Parathyroid adenoma (tissue), 2 donors: ENCODE data around the gene OPRL1.

ENCODE experiments used
- H2AFZ ChIP-seq: fragments of 300-600 bp; sonication (generic); one replicate; pipeline ENCODE4 v1.7.0; 2017; ENCODE audit warnings: antibody characterized with exemption, mild to moderate bottlenecking
- H3K27ac ChIP-seq: fragments of 300-600 bp; sonication (generic); one replicate; pipeline ENCODE4 v1.7.0; 2017
- H3K27me3 ChIP-seq: fragments of 300-600 bp; sonication (generic); one replicate; pipeline ENCODE4 v1.7.0; 2017; ENCODE audit warnings: low read length; ENCODE audit not compliant: control insufficient read depth, insufficient read depth
- H3K36me3 ChIP-seq: fragments of 300-600 bp; sonication (generic); one replicate; pipeline ENCODE4 v1.7.0; 2017; ENCODE audit warnings: low read length; ENCODE audit not compliant: control insufficient read depth, insufficient read depth
- H3K4me1 ChIP-seq: fragments of 300-600 bp; sonication (generic); one replicate; pipeline ENCODE4 v1.7.0; 2017; ENCODE audit warnings: control low read depth
- H3K4me2 ChIP-seq: fragments of 300-600 bp; sonication (generic); one replicate; pipeline ENCODE4 v1.7.0; 2017; ENCODE audit warnings: low read length
- H3K4me3 ChIP-seq: fragments of 300-600 bp; sonication (generic); one replicate; pipeline ENCODE4 v1.7.0; 2017; ENCODE audit warnings: low read depth, low read length
- H3K79me2 ChIP-seq: fragments of 300-600 bp; sonication (generic); one replicate; pipeline ENCODE4 v1.7.0; 2017; ENCODE audit warnings: control low read depth
- H3K9ac ChIP-seq: fragments of 300-600 bp; sonication (generic); one replicate; pipeline ENCODE4 v1.7.0; 2017; ENCODE audit warnings: mild to moderate bottlenecking
- H3K9me3 ChIP-seq: fragments of 300-600 bp; sonication (generic); one replicate; pipeline ENCODE4 v1.7.0; 2017; ENCODE audit warnings: low read length; ENCODE audit not compliant: control insufficient read depth
- TF ChIP-seq, protein P1 (sequence below): fragments of 300-600 bp; sonication (generic); IDR thresholded peaks from one replicate; pipeline ENCODE4 v1.7.0; 2017; ENCODE audit warnings: antibody characterized with exemption, mild to moderate bottlenecking
- donor health status: primary hyperparathyroidism.

The OPRL1 gene

DNA sequence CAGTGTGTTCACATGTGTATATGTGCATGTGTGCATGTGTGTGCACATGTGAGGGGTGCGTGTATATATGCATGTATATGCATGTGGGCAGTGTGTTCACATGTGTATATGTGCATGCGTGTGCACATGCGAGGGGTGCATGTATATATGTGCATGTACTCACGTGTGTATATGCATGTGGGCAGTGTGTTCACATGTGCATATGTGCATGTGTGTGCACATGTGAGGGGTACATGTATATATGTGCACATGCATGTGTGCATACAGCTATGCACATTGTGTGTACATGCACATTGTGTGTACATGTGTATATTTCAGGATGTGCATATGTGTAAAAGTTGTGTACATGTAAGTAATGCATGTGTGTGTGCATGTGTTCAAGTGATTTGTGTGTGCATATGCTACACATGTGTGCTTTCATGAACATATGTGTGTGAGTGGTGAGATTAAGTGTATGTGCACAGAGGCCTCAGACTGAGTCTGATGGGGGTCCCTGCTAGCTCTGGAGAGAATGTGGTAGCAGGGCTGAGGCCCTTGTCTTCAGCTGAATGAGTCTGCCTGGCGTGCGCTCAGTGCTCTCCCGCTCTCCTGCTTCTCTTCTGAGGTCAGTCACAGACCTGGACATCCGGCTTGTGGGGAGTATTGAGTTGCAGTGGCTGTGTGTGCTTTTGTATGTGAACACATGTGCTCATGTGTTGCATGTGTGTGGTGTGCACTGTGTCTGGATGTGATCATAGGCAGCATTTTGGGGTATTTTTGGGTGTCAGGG lies 64.4 kb downstream of the OPRL1 start:
- no peaks in the 10 kb centered on the region for H3K27me3 ChIP-seq
- TF ChIP-seq, protein P1, sequence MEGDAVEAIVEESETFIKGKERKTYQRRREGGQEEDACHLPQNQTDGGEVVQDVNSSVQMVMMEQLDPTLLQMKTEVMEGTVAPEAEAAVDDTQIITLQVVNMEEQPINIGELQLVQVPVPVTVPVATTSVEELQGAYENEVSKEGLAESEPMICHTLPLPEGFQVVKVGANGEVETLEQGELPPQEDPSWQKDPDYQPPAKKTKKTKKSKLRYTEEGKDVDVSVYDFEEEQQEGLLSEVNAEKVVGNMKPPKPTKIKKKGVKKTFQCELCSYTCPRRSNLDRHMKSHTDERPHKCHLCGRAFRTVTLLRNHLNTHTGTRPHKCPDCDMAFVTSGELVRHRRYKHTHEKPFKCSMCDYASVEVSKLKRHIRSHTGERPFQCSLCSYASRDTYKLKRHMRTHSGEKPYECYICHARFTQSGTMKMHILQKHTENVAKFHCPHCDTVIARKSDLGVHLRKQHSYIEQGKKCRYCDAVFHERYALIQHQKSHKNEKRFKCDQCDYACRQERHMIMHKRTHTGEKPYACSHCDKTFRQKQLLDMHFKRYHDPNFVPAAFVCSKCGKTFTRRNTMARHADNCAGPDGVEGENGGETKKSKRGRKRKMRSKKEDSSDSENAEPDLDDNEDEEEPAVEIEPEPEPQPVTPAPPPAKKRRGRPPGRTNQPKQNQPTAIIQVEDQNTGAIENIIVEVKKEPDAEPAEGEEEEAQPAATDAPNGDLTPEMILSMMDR, result no peak

DNA sequence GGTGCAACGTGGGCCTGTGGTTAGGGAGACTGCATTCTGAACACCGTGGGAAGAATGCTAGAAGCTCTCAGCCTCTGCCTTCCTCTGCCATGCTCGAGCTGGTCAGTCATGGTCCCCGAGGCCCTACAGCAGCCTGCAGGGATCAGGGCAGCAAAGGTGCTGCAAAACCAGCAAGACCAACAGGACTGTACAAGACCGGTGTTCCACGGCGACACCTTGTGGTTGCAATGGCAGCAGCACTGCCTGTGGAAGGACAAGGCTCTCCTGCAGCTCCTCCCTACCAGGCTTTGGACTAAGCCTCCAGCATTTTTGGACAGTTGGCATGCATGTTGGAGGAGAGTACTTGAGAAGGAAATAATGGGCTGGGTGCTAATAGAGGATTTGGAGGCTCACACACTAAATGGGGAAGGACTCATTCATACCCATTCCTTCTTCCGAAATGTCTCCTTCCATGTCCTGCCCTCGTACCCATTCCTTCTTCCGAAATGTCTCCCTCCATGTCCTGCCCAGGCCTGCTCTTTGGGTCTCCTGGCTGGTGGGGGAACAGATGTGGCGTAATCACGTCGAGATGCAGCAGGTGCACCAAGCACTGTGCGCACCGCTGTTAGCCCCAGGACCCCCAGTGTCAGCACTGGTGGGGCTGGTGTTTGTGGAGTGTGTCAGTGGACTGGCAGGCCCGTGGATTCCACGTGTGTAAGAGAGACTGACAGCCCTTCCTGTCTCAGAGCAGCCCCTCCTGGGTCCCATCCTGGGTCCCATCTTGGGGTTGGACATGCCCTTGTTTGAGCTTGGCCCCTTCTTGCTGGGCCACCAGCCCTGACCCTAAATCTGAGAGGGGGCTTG lies 65.8 kb downstream of the OPRL1 start:
- Histone ChIP-seq H3K4me2 (no peak overlapping the region), H3K4me3 (no peak overlapping the region), H3K27me3 (no peaks in the 10 kb centered on the region), H3K27ac (no peak overlapping the region), H3K79me2 (peaks cover 36% of the 10 kb centered on the region), H3K4me1 (no peaks in the 10 kb centered on the region), H3K36me3 (no peaks in the 10 kb centered on the region), H3K9ac (no peak overlapping the region), H3K9me3 (no peaks in the 10 kb centered on the region), H2AFZ (no peak overlapping the region)
- TF ChIP-seq, protein P1, result no peak

More for the DNA sequence above, 64.4 kb downstream of the OPRL1 start:
- H3K4me1 ChIP-seq, result no peaks in the 10 kb centered on the region
- peaks cover 31% of the 10 kb centered on the region for H3K79me2 ChIP-seq
- H3K9me3 ChIP-seq, result no peaks in the 10 kb centered on the region
- no peak overlapping the region for H3K27ac ChIP-seq
- H3K4me3 ChIP-seq, result no peak overlapping the region
- no peak overlapping the region for H3K9ac ChIP-seq
- H3K4me2 ChIP-seq, result no peak overlapping the region
- H2AFZ ChIP-seq, result no peak overlapping the region
- H3K36me3 ChIP-seq, result no peaks in the 10 kb centered on the region

DNA sequence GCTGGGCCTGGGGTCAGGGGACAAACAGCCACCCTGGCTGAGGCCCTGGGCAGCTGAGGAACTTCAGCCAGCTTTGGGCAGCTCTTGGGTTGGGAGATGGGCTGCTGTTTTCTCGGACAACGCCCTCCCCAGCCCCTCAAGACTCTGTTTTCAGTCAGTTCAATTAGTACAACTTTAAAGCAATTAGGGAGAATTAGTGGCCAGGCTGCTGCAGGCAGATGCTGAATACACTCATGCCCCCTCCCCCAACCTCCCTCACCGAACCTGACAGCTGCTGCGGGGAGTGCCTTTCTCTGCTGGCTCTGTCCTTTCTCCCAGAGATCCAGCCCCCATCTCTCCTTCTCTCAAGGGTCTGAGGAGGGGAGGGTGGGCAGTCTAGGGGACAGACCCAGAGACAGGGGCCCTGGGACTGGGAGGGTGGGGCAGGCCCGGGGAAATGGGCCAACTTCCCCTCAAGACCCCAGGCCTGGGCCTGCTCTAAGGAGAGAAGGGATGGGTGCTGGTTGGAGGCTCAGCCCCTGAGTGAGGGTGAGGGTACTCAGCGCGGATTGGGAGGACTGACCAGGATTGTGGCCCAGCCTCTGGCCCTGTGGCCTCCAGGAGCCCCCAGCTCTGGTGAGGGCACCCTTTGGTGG lies 66.5 kb downstream of the OPRL1 start:
- H3K79me2 ChIP-seq, result peaks cover 36% of the 10 kb centered on the region
- H3K27me3 ChIP-seq, result no peaks in the 10 kb centered on the region
- H3K36me3 ChIP-seq, result no peaks in the 10 kb centered on the region
- no peak overlapping the region for H3K4me3 ChIP-seq
- no peak overlapping the region for H2AFZ ChIP-seq
- no peak overlapping the region for H3K27ac ChIP-seq
- TF ChIP-seq, protein P1, result no peak
- H3K9ac ChIP-seq, result no peak overlapping the region
- no peaks in the 10 kb centered on the region for H3K9me3 ChIP-seq
- H3K4me1 ChIP-seq, result no peaks in the 10 kb centered on the region
- H3K4me2 ChIP-seq, result no peak overlapping the region

DNA sequence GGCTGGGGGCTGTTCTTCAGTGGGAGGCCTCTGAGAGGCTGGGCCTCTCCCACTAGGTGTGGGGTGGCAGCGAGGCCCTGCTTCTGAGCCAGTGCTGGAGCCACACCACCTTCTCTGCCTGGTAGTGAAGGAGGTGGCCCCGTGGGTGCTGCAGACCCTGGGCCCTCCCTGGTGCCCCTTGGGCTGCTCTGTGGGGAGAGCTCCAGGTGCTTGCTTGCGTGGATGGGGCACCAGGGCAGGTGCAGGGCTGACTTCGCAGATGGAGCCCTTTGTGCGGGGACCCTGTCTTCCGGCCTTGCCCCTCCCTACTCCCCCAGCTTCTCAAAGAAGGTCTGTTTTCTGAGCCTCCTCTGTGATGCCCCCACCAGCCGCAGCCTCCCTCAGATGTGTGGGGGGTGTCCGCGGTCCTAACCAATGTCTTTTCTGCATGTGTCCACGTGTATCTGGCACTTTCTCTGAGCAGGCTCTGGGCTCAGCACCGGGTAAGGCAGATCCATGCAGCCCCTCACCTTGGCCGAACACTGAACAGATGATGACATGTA lies 67.1 kb downstream of the OPRL1 start:
- no peaks in the 10 kb centered on the region for H3K9me3 ChIP-seq
- peaks cover 37% of the 10 kb centered on the region for H3K79me2 ChIP-seq
- H3K4me1 ChIP-seq, result no peaks in the 10 kb centered on the region
- no peak overlapping the region for H2AFZ ChIP-seq
- H3K36me3 ChIP-seq, result no peaks in the 10 kb centered on the region
- no peak overlapping the region for H3K9ac ChIP-seq
- no peak overlapping the region for H3K27ac ChIP-seq
- no peak overlapping the region for H3K4me2 ChIP-seq
- no peak overlapping the region for H3K4me3 ChIP-seq
- TF ChIP-seq, protein P1, result no peak
- H3K27me3 ChIP-seq, result no peaks in the 10 kb centered on the region
